Central memory CD8-positive, alpha-beta T cell (primary cell): ENCODE data around the gene USP7.
"Not testable (repeated sequence)": the region's sequence is repeated elsewhere in the genome, so short reads cannot be mapped to it uniquely, and the experiment has no call there.

Source experiments
- ATAC-seq: fragments of 150-1000 bp; cut with Tn5 transposase; replicated peaks from 2 replicates; pipeline ENCODE4 v1.10.0; 2022; ENCODE audit warnings: mild to moderate bottlenecking, moderate FRiP score, moderate number of reproducible peaks; ENCODE audit not compliant: poor library complexity, severe bottlenecking; ENCODE audit errors: extremely low read depth
- DNase-seq, 2 donors: peaks; one replicate each; pipeline ENCODE4 v3.0.0; 2021; ENCODE audit warnings: low spot score in 2 of 2
- H3K27ac Mint-ChIP-seq: one replicate; pipeline ENCODE4 v1.8.0; 2022; ENCODE audit warnings: low read depth, mild to moderate bottlenecking, moderate library complexity, mixed read lengths
- H3K27me3 Mint-ChIP-seq: one replicate; pipeline ENCODE4 v1.8.0; 2022; ENCODE audit warnings: mixed read lengths
- H3K36me3 Mint-ChIP-seq: one replicate; pipeline ENCODE4 v1.8.0; 2022; ENCODE audit warnings: mild to moderate bottlenecking, moderate library complexity, mixed read lengths; ENCODE audit not compliant: insufficient read depth
- H3K4me1 Mint-ChIP-seq: one replicate; pipeline ENCODE4 v1.8.0; 2022; ENCODE audit warnings: mixed read lengths
- H3K4me3 Mint-ChIP-seq: one replicate; pipeline ENCODE4 v1.8.0; 2022; ENCODE audit warnings: mild to moderate bottlenecking, moderate library complexity, mixed read lengths
- H3K9me3 Mint-ChIP-seq: one replicate; pipeline ENCODE4 v1.8.0; 2022; ENCODE audit warnings: mixed read lengths

USP7 gene

GRCh38 chr16:8924214-8924613 is 39.5 kb downstream of the USP7 start:
- ATAC-seq (no peak), DNase-seq (no peak)
- Mint-ChIP-seq H3K27ac (peak overlapping the region; percentile 47), H3K36me3 (peaks cover 71% of the 10 kb centered on the region), H3K4me3 (no peak overlapping the region), H3K4me1 (peaks cover 46% of the 10 kb centered on the region), H3K27me3 (no peaks in the 10 kb centered on the region), H3K9me3 (no peaks in the 10 kb centered on the region)

DNA sequence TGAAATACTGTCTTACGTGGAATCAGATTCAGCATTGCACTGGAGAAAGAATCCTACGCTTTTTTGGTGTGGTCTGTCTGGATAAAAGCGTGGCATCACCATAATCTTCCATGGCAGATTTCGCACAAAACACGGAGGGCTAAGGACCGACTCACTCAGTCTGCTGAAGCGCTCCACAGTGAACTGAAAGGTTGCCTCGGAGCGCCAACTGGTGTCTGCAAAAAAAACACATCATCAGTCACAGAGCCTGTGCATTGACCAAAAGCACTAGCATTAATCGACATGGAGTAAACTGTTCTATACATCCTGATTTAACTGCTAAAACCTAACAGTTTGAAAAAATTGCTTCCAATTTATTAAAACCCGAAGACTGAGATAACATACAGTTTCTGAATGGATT is 40.5 kb downstream of the USP7 start:
- peaks cover 63% of the 10 kb centered on the region for H3K36me3 Mint-ChIP-seq
- H3K4me1 Mint-ChIP-seq = peaks cover 36% of the 10 kb centered on the region
- H3K4me3 Mint-ChIP-seq = no peak overlapping the region
- H3K27ac Mint-ChIP-seq = no peak overlapping the region
- no peaks in the 10 kb centered on the region for H3K27me3 Mint-ChIP-seq
- ATAC-seq = no peak
- no peaks in the 10 kb centered on the region for H3K9me3 Mint-ChIP-seq
- DNase-seq = no peak

DNA sequence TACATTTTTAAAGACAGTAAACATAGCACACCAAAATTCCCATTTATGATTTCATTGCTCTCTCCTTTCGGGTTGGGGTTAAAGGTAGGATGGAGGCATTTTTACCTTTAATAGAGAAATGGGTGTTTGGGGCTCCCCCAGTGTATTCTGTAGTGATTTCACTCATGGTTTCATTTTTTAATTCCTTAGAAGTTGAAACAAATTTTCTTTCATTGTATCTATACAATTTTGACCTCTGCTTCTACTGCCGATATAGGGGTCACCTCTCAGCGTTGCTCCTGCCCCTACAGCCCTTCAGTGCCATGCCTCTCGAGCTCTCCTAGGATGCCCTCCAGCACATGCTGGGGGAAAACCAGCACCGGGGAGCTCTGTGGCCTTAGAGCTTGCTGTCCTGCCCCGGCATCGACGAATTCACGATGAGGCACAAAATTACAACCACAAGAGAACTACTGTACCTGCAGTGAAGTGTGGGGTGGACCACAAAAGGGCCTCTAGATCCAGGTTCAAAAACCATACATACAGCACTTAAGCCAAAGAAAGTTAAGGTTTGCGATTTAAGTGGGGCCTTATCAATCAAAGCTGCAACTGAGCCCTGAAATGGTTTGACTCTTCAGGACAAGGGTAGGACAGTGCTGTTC is 42.2 kb downstream of the USP7 start:
- no peak for ATAC-seq
- H3K4me1 Mint-ChIP-seq = peaks cover 26% of the 10 kb centered on the region
- no peak overlapping the region for H3K27ac Mint-ChIP-seq
- H3K27me3 Mint-ChIP-seq = no peaks in the 10 kb centered on the region
- H3K9me3 Mint-ChIP-seq = no peaks in the 10 kb centered on the region
- no peak for DNase-seq
- H3K4me3 Mint-ChIP-seq = no peak overlapping the region
- peaks cover 70% of the 10 kb centered on the region for H3K36me3 Mint-ChIP-seq

DNA sequence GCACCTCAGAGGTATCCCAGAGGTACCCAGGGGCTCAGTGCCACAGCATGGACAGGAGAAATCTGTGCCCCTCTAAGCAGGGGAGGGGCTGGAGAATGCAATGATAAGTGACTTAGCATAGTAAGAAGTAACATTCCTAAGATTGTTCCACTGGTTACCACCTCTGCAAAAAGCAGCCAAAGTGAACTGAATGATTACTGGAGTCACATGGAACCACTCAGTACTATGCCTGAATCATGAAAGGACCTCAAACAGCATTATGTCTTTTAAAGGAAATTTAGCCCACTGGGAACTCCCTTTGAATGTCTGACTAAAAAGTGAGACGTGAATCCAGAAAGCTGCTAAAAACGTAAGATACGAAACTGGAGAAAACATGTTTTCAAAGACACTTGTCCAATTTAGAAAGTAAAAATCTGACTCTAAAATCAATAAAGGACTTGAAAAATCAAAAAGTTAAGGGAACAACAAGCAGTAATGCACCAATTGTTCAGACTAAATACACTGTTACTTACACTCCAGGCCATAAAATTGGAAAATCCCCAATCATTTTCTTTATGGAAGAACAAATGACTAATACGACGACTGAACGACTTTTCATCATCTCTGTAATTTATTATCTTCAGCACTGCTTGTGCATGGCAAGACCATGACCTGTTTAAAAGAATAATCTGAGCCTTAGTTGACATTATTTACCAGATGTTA is 42.9 kb downstream of the USP7 start:
- H3K9me3 Mint-ChIP-seq = no peaks in the 10 kb centered on the region
- no peaks in the 10 kb centered on the region for H3K27me3 Mint-ChIP-seq
- H3K36me3 Mint-ChIP-seq = peaks cover 70% of the 10 kb centered on the region
- H3K4me3 Mint-ChIP-seq = no peak overlapping the region
- H3K4me1 Mint-ChIP-seq = peaks cover 24% of the 10 kb centered on the region
- no peak overlapping the region for H3K27ac Mint-ChIP-seq
- DNase-seq (no peak), ATAC-seq (no peak)

DNA sequence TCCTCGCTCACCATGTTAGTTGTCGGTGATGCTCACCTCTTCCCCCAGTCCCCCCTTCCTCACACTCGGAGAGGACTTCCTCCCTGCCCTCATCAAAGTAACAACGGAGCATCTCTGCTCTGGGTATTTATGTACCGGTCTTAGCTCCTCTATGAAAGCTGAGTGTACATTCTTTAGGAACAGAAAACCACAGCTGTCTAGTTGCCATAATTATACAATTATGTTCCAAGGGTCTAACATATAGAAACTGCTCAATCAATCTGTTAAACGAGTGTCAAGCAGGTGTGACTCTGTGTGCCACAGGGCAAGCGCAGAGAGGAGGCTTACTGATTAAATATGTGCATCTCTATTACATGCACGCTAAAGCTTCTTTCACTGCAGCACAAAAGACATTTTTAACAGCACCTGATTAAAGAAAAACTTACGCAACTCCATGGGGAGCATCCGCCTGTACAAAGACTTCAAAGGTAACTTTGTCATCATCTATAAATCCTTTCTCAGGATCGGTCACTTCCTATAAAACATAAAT is 43.7 kb downstream of the USP7 start:
- Mint-ChIP-seq H3K27ac (peak overlapping the region; percentile 7), H3K27me3 (no peaks in the 10 kb centered on the region), H3K4me1 (peaks cover 26% of the 10 kb centered on the region)

DNA sequence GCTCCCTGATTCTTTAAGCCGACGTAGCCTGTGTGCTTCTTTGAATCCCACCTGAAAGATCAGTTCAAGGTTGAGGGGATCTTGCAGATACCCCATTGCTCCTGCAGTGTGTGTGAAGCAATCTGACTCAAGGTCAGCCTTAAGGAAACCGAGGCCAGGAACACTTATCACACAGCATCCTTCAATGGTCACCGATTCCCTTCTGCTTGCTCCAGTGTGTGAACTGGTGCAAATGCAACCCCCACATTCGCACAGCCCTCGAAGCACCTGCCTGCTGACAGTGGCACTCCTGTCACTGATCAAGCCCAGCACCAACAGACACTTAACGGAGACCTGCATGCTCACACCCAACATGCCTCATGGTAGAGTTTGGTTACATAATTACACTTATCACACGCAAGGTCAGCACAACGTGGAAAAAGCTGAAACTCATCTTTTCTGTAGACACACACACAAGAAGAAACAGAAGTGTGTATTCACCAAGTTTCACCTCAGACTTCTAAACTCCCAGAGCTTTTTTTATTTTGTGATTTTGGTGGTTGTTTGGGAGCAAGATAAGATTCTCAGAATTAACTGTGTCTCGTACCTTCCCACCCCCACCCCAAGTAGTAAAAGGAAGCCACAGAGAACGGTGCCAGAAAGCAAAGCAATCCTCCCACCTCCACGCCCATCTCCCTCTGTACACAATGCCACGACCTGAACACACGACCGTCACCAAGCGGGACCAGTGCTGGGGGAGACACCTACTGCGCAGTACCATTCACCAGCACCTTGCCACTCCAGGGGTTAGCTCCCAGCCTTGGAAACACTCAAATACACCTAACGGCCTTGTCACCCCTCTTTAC is 44.4 kb downstream of the USP7 start:
- H3K4me1 Mint-ChIP-seq = peaks cover 24% of the 10 kb centered on the region
- no peak for ATAC-seq

More for the DNA sequence above, 43.7 kb downstream of the USP7 start:
- DNase-seq (no peak), ATAC-seq (no peak)
- no peak overlapping the region for H3K4me3 Mint-ChIP-seq
- H3K36me3 Mint-ChIP-seq = peaks cover 72% of the 10 kb centered on the region
- no peaks in the 10 kb centered on the region for H3K9me3 Mint-ChIP-seq

GRCh38 chr16:8917336-8917735 is 46.4 kb downstream of the USP7 start:
- H3K9me3 Mint-ChIP-seq, ATAC-seq, H3K4me3 Mint-ChIP-seq, H3K27ac Mint-ChIP-seq, DNase-seq, H3K27me3 Mint-ChIP-seq: not testable (repeated sequence)
- H3K4me1 Mint-ChIP-seq = peaks cover 15% of the 10 kb centered on the region
- peaks cover 78% of the 10 kb centered on the region for H3K36me3 Mint-ChIP-seq

More for the DNA sequence above, 44.4 kb downstream of the USP7 start:
- H3K36me3 Mint-ChIP-seq = peaks cover 77% of the 10 kb centered on the region
- no peak overlapping the region for H3K4me3 Mint-ChIP-seq
- H3K27me3 Mint-ChIP-seq = no peaks in the 10 kb centered on the region
- H3K9me3 Mint-ChIP-seq = no peaks in the 10 kb centered on the region
- H3K27ac Mint-ChIP-seq = peak overlapping the region; percentile 42
- no peak for DNase-seq

- Mint-ChIP-seq H3K4me3 (no peak overlapping the region), H3K27me3 (no peaks in the 10 kb centered on the region), H3K27ac (no peak overlapping the region), H3K4me1 (peaks cover 16% of the 10 kb centered on the region), H3K36me3 (peaks cover 75% of the 10 kb centered on the region), H3K9me3 (no peaks in the 10 kb centered on the region)
- DNase-seq (no peak), ATAC-seq (no peak)
Observed at GRCh38 chr16:8916541-8917225, 47.0 kb downstream of the USP7 start.

- peaks cover 24% of the 10 kb centered on the region for H3K4me1 Mint-ChIP-seq
- ATAC-seq (no peak), DNase-seq (no peak)
- H3K9me3 Mint-ChIP-seq = no peaks in the 10 kb centered on the region
- H3K27me3 Mint-ChIP-seq = no peaks in the 10 kb centered on the region
- H3K36me3 Mint-ChIP-seq = peaks cover 74% of the 10 kb centered on the region
- no peak overlapping the region for H3K4me3 Mint-ChIP-seq
- no peak overlapping the region for H3K27ac Mint-ChIP-seq
Observed at GRCh38 chr16:8915722-8916301, 47.9 kb downstream of the USP7 start.

GRCh38 chr16:8914098-8914497 is 49.6 kb downstream of the USP7 start:
- Mint-ChIP-seq H3K4me1 (peaks cover 26% of the 10 kb centered on the region), H3K27ac (peak overlapping the region; percentile 32), H3K4me3 (no peak overlapping the region), H3K9me3 (no peaks in the 10 kb centered on the region), H3K27me3 (no peaks in the 10 kb centered on the region), H3K36me3 (peaks cover 77% of the 10 kb centered on the region)
- ATAC-seq (no peak), DNase-seq (no peak)

- peak overlapping the region; percentile 74 for H3K27ac Mint-ChIP-seq
- no peak overlapping the region for H3K4me3 Mint-ChIP-seq
- ATAC-seq = no peak
- H3K36me3 Mint-ChIP-seq = peaks cover 80% of the 10 kb centered on the region
- peaks cover 30% of the 10 kb centered on the region for H3K4me1 Mint-ChIP-seq
- no peaks in the 10 kb centered on the region for H3K9me3 Mint-ChIP-seq
- no peaks in the 10 kb centered on the region for H3K27me3 Mint-ChIP-seq
- no peak for DNase-seq
Observed at GRCh38 chr16:8912793-8913192, 50.9 kb downstream of the USP7 start.

GRCh38 chr16:8910811-8911210 is 52.9 kb downstream of the USP7 start:
- Mint-ChIP-seq H3K4me1 (peaks cover 30% of the 10 kb centered on the region), H3K9me3 (no peaks in the 10 kb centered on the region), H3K27ac (peak overlapping the region; percentile 71), H3K27me3 (no peaks in the 10 kb centered on the region), H3K36me3 (peaks cover 75% of the 10 kb centered on the region), H3K4me3 (no peak overlapping the region)
- DNase-seq = no peak
- ATAC-seq = no peak
